ENCODE data around the gene KIF6. TPM values are rescaled to one million over a fixed set of nuclear protein-coding genes. Genes with fewer than 3 reads are reported as not detected.

Gene KIF6
- total RNA-seq, 6 experiments from 2014 or later: not detected

DNA sequence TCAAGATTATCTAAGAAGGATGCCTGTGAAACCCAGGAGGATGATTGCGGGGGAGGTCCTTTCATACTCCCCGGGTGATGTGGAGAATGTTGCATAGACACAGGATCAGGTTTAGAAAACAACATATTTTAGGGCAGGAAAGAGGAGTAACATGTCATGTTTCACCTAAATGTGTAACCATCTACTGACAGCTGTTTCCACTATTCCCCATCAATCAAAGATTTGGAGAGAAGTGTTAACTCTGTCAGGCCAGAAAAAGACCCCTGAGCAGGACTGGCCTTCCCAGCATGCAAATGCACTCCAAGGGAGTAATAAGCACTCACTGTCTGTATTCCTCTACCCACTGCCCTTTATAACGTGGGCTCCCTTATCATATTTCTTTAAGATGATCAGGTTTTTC is 254.7 kb downstream of the KIF6 start:
- H3K27me3 Mint-ChIP-seq (ENCODE audit: insufficient read depth): peaks cover 3% of the 10 kb centered on the region
- no peaks in the 10 kb centered on the region for H3K36me3 Mint-ChIP-seq (ENCODE audit: low read depth)
- H3K27ac Mint-ChIP-seq: no peak overlapping the region

DNA sequence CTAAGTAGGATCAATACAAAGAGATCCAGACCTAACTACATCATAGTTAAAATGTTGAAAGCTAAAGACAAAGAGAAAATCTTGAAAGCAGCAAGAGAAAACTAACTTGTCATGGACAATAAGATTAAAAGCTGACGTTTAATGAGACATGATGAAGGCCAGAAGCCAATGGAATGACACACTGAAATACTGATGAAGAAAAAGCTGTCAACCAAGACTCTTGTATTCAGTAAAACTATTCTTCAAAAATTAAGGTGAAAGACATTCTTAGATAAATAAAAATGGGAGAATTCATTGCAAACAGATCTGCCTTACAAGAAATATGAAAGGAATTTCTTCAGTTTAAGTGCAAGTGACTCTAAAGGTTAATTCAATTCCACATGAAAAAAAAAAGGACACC is 256.8 kb downstream of the KIF6 start:
- Mint-ChIP-seq H3K9me3 (peaks cover 50% of the 10 kb centered on the region), H3K4me3 (no peak overlapping the region), H3K36me3 (ENCODE audit: low read depth) (no peaks in the 10 kb centered on the region), H3K27ac (no peak overlapping the region), H3K4me1 (ENCODE audit: low read depth) (no peaks in the 10 kb centered on the region), H3K27me3 (ENCODE audit: insufficient read depth) (peaks cover 3% of the 10 kb centered on the region; the same call in 1 of the 2 replicates)
- DNase-seq: no peak
- TF ChIP-seq, protein P1, sequence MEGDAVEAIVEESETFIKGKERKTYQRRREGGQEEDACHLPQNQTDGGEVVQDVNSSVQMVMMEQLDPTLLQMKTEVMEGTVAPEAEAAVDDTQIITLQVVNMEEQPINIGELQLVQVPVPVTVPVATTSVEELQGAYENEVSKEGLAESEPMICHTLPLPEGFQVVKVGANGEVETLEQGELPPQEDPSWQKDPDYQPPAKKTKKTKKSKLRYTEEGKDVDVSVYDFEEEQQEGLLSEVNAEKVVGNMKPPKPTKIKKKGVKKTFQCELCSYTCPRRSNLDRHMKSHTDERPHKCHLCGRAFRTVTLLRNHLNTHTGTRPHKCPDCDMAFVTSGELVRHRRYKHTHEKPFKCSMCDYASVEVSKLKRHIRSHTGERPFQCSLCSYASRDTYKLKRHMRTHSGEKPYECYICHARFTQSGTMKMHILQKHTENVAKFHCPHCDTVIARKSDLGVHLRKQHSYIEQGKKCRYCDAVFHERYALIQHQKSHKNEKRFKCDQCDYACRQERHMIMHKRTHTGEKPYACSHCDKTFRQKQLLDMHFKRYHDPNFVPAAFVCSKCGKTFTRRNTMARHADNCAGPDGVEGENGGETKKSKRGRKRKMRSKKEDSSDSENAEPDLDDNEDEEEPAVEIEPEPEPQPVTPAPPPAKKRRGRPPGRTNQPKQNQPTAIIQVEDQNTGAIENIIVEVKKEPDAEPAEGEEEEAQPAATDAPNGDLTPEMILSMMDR (IDR thresholded peaks at IDR 0.05): no peak

More for the DNA sequence above, 254.7 kb downstream of the KIF6 start:
- Mint-ChIP-seq H3K4me1 (ENCODE audit: low read depth) (no peaks in the 10 kb centered on the region), H3K4me3 (no peak overlapping the region), H3K9me3 (peaks cover 54% of the 10 kb centered on the region)
- DNase-seq: no peak
- TF ChIP-seq, protein P1 (IDR thresholded peaks at IDR 0.05): no peak

DNA sequence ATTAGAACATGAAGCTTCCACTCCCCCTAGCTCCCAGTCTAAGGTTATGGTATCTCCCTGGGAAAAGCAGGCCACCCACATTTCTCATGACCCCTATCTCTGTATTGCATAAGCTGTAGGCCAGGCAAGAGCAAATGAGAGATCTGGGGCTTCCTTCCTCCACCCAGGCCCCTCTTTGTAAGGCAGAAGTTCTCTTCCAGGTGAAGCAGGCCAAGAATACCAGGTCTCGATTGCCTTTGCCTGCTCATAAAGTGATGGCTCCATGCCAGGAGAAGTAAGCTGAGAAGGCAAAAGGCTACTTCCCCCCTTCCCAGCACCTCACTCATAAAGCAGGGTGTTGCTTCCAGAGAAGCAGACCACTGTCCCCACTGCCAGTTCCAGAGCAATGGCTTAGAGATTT is 258.6 kb downstream of the KIF6 start:
- H3K36me3 Mint-ChIP-seq (ENCODE audit: low read depth): no peaks in the 10 kb centered on the region
- H3K9me3 Mint-ChIP-seq: peaks cover 48% of the 10 kb centered on the region
- H3K27ac Mint-ChIP-seq: no peak overlapping the region
- TF ChIP-seq, protein P1 (IDR thresholded peaks at IDR 0.05): no peak
- no peak for DNase-seq
- no peaks in the 10 kb centered on the region for H3K4me1 Mint-ChIP-seq (ENCODE audit: low read depth)
- peaks cover 1% of the 10 kb centered on the region; the same call in 1 of the 2 replicates for H3K27me3 Mint-ChIP-seq (ENCODE audit: insufficient read depth)
- no peak overlapping the region for H3K4me3 Mint-ChIP-seq

DNA sequence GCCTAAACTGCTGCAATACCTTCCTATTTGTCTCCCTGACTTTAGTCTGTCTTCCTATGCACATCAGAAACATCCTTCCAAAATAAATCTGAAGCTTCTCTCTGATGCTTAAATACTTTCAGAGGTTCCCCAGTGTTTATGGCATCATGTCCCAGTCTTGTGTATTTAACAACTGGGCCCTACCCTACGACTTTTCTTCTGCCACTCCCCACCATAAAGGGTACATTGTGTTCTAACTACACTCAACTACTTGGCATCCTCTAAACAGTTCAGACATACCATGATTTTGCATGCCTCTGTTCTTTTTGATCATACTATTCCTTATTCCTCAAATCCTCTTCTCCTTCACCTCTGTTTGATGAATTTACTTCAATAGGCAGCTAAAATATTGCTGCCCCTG is 259.7 kb downstream of the KIF6 start:
- Mint-ChIP-seq H3K27ac (no peak overlapping the region), H3K36me3 (ENCODE audit: low read depth) (no peaks in the 10 kb centered on the region)
- TF ChIP-seq, protein P1 (IDR thresholded peaks at IDR 0.05): no peak

DNA sequence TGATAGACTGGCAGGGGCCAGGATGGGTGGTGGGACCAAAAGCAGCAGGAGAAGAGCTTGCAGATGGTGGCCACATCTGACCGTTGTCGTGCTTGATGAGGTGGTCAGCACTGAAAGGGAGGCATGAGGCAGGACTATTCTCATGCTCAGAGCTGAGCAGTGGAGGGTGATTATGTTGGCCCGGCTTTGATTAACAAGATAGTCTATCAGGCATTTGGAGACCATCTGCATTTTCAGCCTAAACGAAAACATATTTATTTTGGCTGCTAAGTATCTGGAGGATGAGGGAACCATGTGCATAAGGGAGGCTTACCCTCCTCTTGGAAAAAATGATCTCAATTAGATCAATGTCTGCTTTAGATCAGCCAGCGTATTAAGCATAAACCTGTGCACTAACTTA is 261.1 kb downstream of the KIF6 start:
- no peaks in the 10 kb centered on the region for H3K36me3 Mint-ChIP-seq (ENCODE audit: low read depth)
- peaks cover 34% of the 10 kb centered on the region for H3K9me3 Mint-ChIP-seq
- H3K4me1 Mint-ChIP-seq (ENCODE audit: low read depth): no peaks in the 10 kb centered on the region
- DNase-seq: no peak
- no peak overlapping the region for H3K4me3 Mint-ChIP-seq
- TF ChIP-seq, protein P1 (IDR thresholded peaks at IDR 0.05): no peak
- H3K27me3 Mint-ChIP-seq (ENCODE audit: insufficient read depth): no peaks in the 10 kb centered on the region
- H3K27ac Mint-ChIP-seq: no peak overlapping the region

More for the DNA sequence above, 259.7 kb downstream of the KIF6 start:
- H3K4me3 Mint-ChIP-seq: no peak overlapping the region
- no peak for DNase-seq
- H3K9me3 Mint-ChIP-seq: peaks cover 42% of the 10 kb centered on the region
- peaks cover 1% of the 10 kb centered on the region; the same call in 1 of the 2 replicates for H3K27me3 Mint-ChIP-seq (ENCODE audit: insufficient read depth)
- no peaks in the 10 kb centered on the region for H3K4me1 Mint-ChIP-seq (ENCODE audit: low read depth)

Measured in HFFc6 (cell line).